A549 (cell line): ENCODE results near the gene DDX52. TPM values are rescaled to one million over a fixed set of nuclear protein-coding genes. Genes with fewer than 3 reads are reported as not detected.

Source experiments
- ATAC-seq, 2 experiments: fragments of 200-7000 bp in 1 of 2; fragments of >200 bp in 1 of 2; cut with Nextera tagmentation in 1 of 2; cut with Tn5 transposase in 1 of 2; 3 replicates each; pipeline versions ENCODE4 v1.8.0 to v1.9.1; 2018 to 2020; ENCODE audit warnings: mild to moderate bottlenecking in 1 of 2, moderate library complexity in 1 of 2
- CTCF ChIA-PET: fragments of 300-600 bp; sonication (Branson Sonifier 250); formaldehyde crosslinking; extraction: SDS; loops from one replicate; lab custom pipeline; 2021; ENCODE audit warnings: antibody characterized with exemption, inconsistent platforms; lab: Yijun Ruan, JAX
- POLR2A ChIA-PET: fragments of 350-600 bp; formaldehyde crosslinking; extraction: SDS; loops from one replicate; lab custom pipeline; 2021; ENCODE audit warnings: antibody characterized with exemption, inconsistent platforms; lab: Yijun Ruan, JAX
- DNase-seq, 2 experiments: peaks; one replicate each; pipeline versions ENCODE4 v3.0.0 to v3.0.0-alpha.2; 2011 to 2016; ENCODE audit warnings: low read depth in 1 of 2, low spot score in 1 of 2
- FAIRE-seq: peaks from 2 replicates; lab custom pipeline; 2011; peaks lifted over from hg19 to GRCh38; lab: Jason Lieb, UNC
- H3K27ac ChIP-seq, 2 experiments: fragments of >200 bp; sonication (Bioruptor Twin); formaldehyde crosslinking; 3 replicates each; pipeline ENCODE4 v1.5.1; 2016 to 2017
- H3K4me1 ChIP-seq: fragments of >200 bp; sonication (Bioruptor Twin); formaldehyde crosslinking; 3 replicates; pipeline ENCODE4 v1.6.1; 2016
- H3K4me2 ChIP-seq: fragments of >200 bp; sonication (Bioruptor Twin); formaldehyde crosslinking; 3 replicates; pipeline ENCODE4 v1.6.1; 2016
- H3K4me3 ChIP-seq: fragments of >200 bp; sonication (Bioruptor Twin); formaldehyde crosslinking; 3 replicates; pipeline ENCODE4 v1.5.1; 2016
- H3K9me3 ChIP-seq: fragments of >200 bp; sonication (Bioruptor Twin); formaldehyde crosslinking; 3 replicates; pipeline ENCODE4 v1.6.1; 2016
- BHLHE40 ChIP-seq: IDR thresholded peaks from 2 replicates; pipeline ENCODE4 v1.6.1; 2012; ENCODE audit warnings: low read depth, low read length, inconsistent platforms
- CBX8 ChIP-seq: fragments of 200-600 bp; sonication (generic); IDR thresholded peaks from 2 replicates; pipeline ENCODE4 v1.6.1; 2016
- CEBPB ChIP-seq, 2 experiments: fragments of >200 bp in 1 of 2; sonication (Bioruptor Twin) in 1 of 2; formaldehyde crosslinking in 1 of 2; IDR thresholded peaks; 2 replicates each; pipeline ENCODE4 v1.6.1; 2012 to 2016
- CHD4 ChIP-seq: fragments of 200-600 bp; sonication (generic); IDR thresholded peaks from 2 replicates; pipeline ENCODE4 v1.6.1; 2016; ENCODE audit warnings: antibody characterized with exemption, mild to moderate bottlenecking, borderline replicate concordance
- CTCF ChIP-seq: fragments of >200 bp; sonication (Bioruptor Twin); formaldehyde crosslinking; IDR thresholded peaks from 3 replicates; pipeline ENCODE4 v1.5.1; 2016
- ELK1 ChIP-seq: fragments of 150-350 bp; IDR thresholded peaks from 2 replicates; pipeline ENCODE4 v1.6.1; 2014; ENCODE audit warnings: low read depth, mild to moderate bottlenecking, low read length
- FOSB ChIP-seq: fragments of 250-450 bp; sonication (Bioruptor Pico); IDR thresholded peaks from 2 replicates; pipeline ENCODE4 v1.5.0; 2020; ENCODE audit warnings: mild to moderate bottlenecking, moderate library complexity
- HES2 ChIP-seq: fragments of >200 bp; sonication (Bioruptor Twin); formaldehyde crosslinking; IDR thresholded peaks from 2 replicates; pipeline ENCODE4 v1.6.1; 2016
- HEYL ChIP-seq: fragments of 250-450 bp; sonication (Bioruptor Pico); IDR thresholded peaks from 2 replicates; pipeline ENCODE4 v1.8.0; 2021; ENCODE audit warnings: mild to moderate bottlenecking, moderate library complexity
- HOXA7 ChIP-seq: fragments of 250-450 bp; sonication (Bioruptor Pico); IDR thresholded peaks from 2 replicates; pipeline ENCODE4 v1.5.0; 2020; ENCODE audit warnings: mild to moderate bottlenecking, moderate library complexity
- HOXB13 ChIP-seq: fragments of 250-450 bp; sonication (Bioruptor Pico); IDR thresholded peaks from 2 replicates; pipeline ENCODE4 v1.5.0; 2020; ENCODE audit warnings: low read depth, mild to moderate bottlenecking, moderate library complexity
- HOXB5 ChIP-seq: fragments of 250-450 bp; sonication (Bioruptor Pico); IDR thresholded peaks from 2 replicates; pipeline ENCODE4 v1.5.0; 2020; ENCODE audit warnings: mild to moderate bottlenecking, moderate library complexity
- JUNB ChIP-seq: fragments of >200 bp; sonication (Bioruptor Twin); formaldehyde crosslinking; IDR thresholded peaks from 2 replicates; pipeline ENCODE4 v1.6.1; 2016
- KDM1A ChIP-seq: fragments of 200-600 bp; sonication (generic); IDR thresholded peaks from 2 replicates; pipeline ENCODE4 v1.6.1; 2016; ENCODE audit warnings: low read depth, mild to moderate bottlenecking
- MAFK ChIP-seq: fragments of 450-650 bp; IDR thresholded peaks from 2 replicates; pipeline ENCODE4 v1.6.1; 2014; ENCODE audit not compliant: partially characterized antibody
- MAX ChIP-seq: IDR thresholded peaks from 2 replicates; pipeline ENCODE4 v1.6.1; 2012
- MAZ ChIP-seq: fragments of 150-350 bp; IDR thresholded peaks from 2 replicates; pipeline ENCODE4 v1.6.1; 2014; ENCODE audit warnings: antibody characterized with exemption, low read depth, low read length, borderline replicate concordance
- MYC ChIP-seq: IDR thresholded peaks from 2 replicates; pipeline ENCODE4 v1.6.1; 2012; ENCODE audit warnings: mild to moderate bottlenecking, inconsistent platforms, low read length, improper control_type of control experiment, borderline replicate concordance
- PHF8 ChIP-seq: fragments of 200-600 bp; sonication (generic); IDR thresholded peaks from 2 replicates; pipeline ENCODE4 v1.6.1; 2016; ENCODE audit warnings: low read depth, mild to moderate bottlenecking, antibody characterized with exemption, moderate library complexity, borderline replicate concordance
- RCOR1 ChIP-seq: fragments of 150-350 bp; IDR thresholded peaks from 2 replicates; pipeline ENCODE4 v1.6.1; 2014; ENCODE audit warnings: antibody characterized with exemption, low read length, low read depth
- RFX5 ChIP-seq: fragments of 450-650 bp; IDR thresholded peaks from 2 replicates; pipeline ENCODE4 v1.7.1; 2014; ENCODE audit warnings: antibody characterized with exemption, mild to moderate bottlenecking, moderate library complexity
- RNF2 ChIP-seq: fragments of 200-600 bp; sonication (generic); IDR thresholded peaks from 2 replicates; pipeline ENCODE4 v1.6.1; 2016; ENCODE audit warnings: low read depth, mild to moderate bottlenecking, antibody characterized with exemption, moderate library complexity, borderline replicate concordance
- SREBF2 ChIP-seq: fragments of 450-650 bp; IDR thresholded peaks from 2 replicates; pipeline ENCODE4 v1.6.1; 2014; ENCODE audit warnings: mild to moderate bottlenecking, moderate library complexity
- TP53 ChIP-seq: fragments of 250-450 bp; sonication (Bioruptor Pico); IDR thresholded peaks from 2 replicates; pipeline ENCODE4 v1.5.0; 2021; ENCODE audit warnings: mild to moderate bottlenecking, moderate library complexity
- ZC3H11A ChIP-seq: fragments of 450-650 bp; IDR thresholded peaks from 2 replicates; pipeline ENCODE4 v1.6.1; 2014; ENCODE audit warnings: antibody characterized with exemption, mild to moderate bottlenecking
- ZSCAN20 ChIP-seq: fragments of 250-450 bp; sonication (Bioruptor Pico); IDR thresholded peaks from 2 replicates; pipeline ENCODE4 v1.8.0; 2022; ENCODE audit warnings: mild to moderate bottlenecking, moderate library complexity
- WGBS: methylation state at CpG from one replicate; pipeline ENCODE4 v1.1.6; 2017; ENCODE audit errors: missing lambda C conversion rate; 5-methylcytosine and 5-hydroxymethylcytosine counted together
- polyA plus RNA-seq, 4 experiments: library from polyadenylated mRNA; depleted of rRNA in 3 of 4; stranded (reverse); fragments of >200 nt; fragmentation: RNase III in 1 of 4; extraction: RNeasy Plus Mini Kit Qiagen cat#74134 plus additional on column Dnase treatment in 1 of 4; gene quantifications; 2 replicates in 3 of 4; 3 replicates in 1 of 4; pipeline ENCODE4 v1.2.3, GENCODE V29; 2011 to 2017

The DDX52 gene
- polyA plus RNA-seq, 2 of the 4 experiments (the other 2 are of a cell fraction), result 42.4 to 59.6 TPM

- Histone ChIP-seq H3K4me1 (peaks cover 4% of the 10 kb centered on the region; the same call in 1 of the 3 replicates), H3K4me2 (no peak overlapping the region), H3K4me3 (no peak overlapping the region), H3K27ac (no peak overlapping the region), H3K9me3 (no peaks in the 10 kb centered on the region)
- FAIRE-seq, result no peak
- POLR2A ChIA-PET, result no interaction called here
- no peak for ATAC-seq
- 64% methylated on average over 2 of the region's 2 CpGs for WGBS
- no peak for DNase-seq
- TF ChIP-seq JUNB (no peak), CBX8 (no peak), TP53 (CRISPR knock-in tag) (no peak), MAZ (no peak), KDM1A (no peak), HOXB13 (no peak), RNF2 (no peak), ZSCAN20 (no peak), ZC3H11A (no peak), RFX5 (no peak), SREBF2 (no peak), FOSB (CRISPR knock-in tag) (no peak), MYC (no peak), HOXA7 (CRISPR knock-in tag) (no peak)
- CTCF ChIA-PET, result no interaction called here
Observed at GRCh38 chr17:37567137-37567536, 76.1 kb downstream of the DDX52 start.

- H3K9me3 ChIP-seq, result no peaks in the 10 kb centered on the region
- no peak for TF ChIP-seq CHD4
- no peak for TF ChIP-seq ZSCAN20
- TF ChIP-seq KDM1A, result no peak
- no peak for TF ChIP-seq PHF8
- TF ChIP-seq, all 56 proteins: peak for 0
- ChIA-PET CTCF (interaction anchor here (0.7 kb wide), 1 partner anchor 58 kb away, joined by 3 read pairs; no protein-coding TSS in a partner anchor), POLR2A (no interaction called here)
- ATAC-seq, result no peak
- H3K4me1 ChIP-seq, result no peaks in the 10 kb centered on the region
- DNase-seq, result no peak
- WGBS, result 97% methylated on average over 3 of the region's 3 CpGs
- H3K27ac ChIP-seq, result no peak overlapping the region
- no peak overlapping the region for H3K4me3 ChIP-seq
- no peak for FAIRE-seq
- H3K4me2 ChIP-seq, result no peak overlapping the region
Observed at GRCh38 chr17:37564252-37564651, 79.0 kb downstream of the DDX52 start.

GRCh38 chr17:37562016-37562745 is 81.1 kb downstream of the DDX52 start:
- ChIA-PET POLR2A (no interaction called here), CTCF (interaction anchor here (0.6 to 1.1 kb wide), 2 partner anchors 22 to 242 kb away, joined by 3 to 4 read pairs; no protein-coding TSS in a partner anchor)
- Histone ChIP-seq H3K4me3 (no peak overlapping the region), H3K4me1 (no peaks in the 10 kb centered on the region), H3K27ac (no peak overlapping the region), H3K4me2 (no peak overlapping the region), H3K9me3 (no peaks in the 10 kb centered on the region)
- FAIRE-seq (no peak), ATAC-seq (no peak), DNase-seq (no peak)
- 92% methylated on average over 5 of the region's 5 CpGs for WGBS
- TF ChIP-seq CEBPB (IDR thresholded peaks at IDR 0.05), result no peak
- no peak for TF ChIP-seq MAX
- TF ChIP-seq MAFK, result no peak
- TF ChIP-seq JUNB, result no peak
- no peak for TF ChIP-seq BHLHE40
- TF ChIP-seq CTCF, result no peak
- no peak for TF ChIP-seq ELK1
- TF ChIP-seq HOXB5, result no peak
- no peak for TF ChIP-seq HEYL (CRISPR knock-in tag)
- TF ChIP-seq PHF8, result no peak
- TF ChIP-seq HES2, result no peak
- no peak for TF ChIP-seq RCOR1
